Keratinocyte (primary cell): ENCODE results near the gene CNGA2. TPM values are rescaled to one million over a fixed set of nuclear protein-coding genes. Genes with fewer than 3 reads are reported as not detected.

ENCODE experiments used
- DNase-seq: peaks from one replicate; pipeline ENCODE4 v3.0.0-alpha.2; 2011; ENCODE audit warnings: low read depth, missing footprints, low spot score
- FAIRE-seq: peaks from 2 replicates; lab custom pipeline; 2011; peaks lifted over from hg19 to GRCh38; lab: Jason Lieb, UNC
- H2AFZ ChIP-seq: 2 replicates; pipeline ENCODE4 v1.6.0; 2012; ENCODE audit warnings: low read length, control low read depth, inconsistent platforms; ENCODE audit not compliant: control insufficient read depth
- H3K27ac ChIP-seq: 2 replicates; pipeline ENCODE4 v1.5.1; 2011; ENCODE audit warnings: low read length; ENCODE audit not compliant: control insufficient read depth, insufficient read depth
- H3K27me3 ChIP-seq: 3 replicates; pipeline ENCODE4 v1.6.0; 2011; ENCODE audit warnings: low read length; ENCODE audit not compliant: control insufficient read depth, insufficient read depth; ENCODE audit errors: extremely low read depth
- H3K36me3 ChIP-seq, 2 experiments: 2 replicates in 1 of 2; 3 replicates in 1 of 2; pipeline ENCODE4 v1.5.1; 2011; ENCODE audit warnings: low read length in 2 of 2, mild to moderate bottlenecking in 1 of 2; ENCODE audit not compliant: control insufficient read depth in 2 of 2, insufficient read depth in 2 of 2; ENCODE audit errors: extremely low read depth in 1 of 2
- H3K4me1 ChIP-seq: 3 replicates; pipeline ENCODE4 v1.5.1; 2011; ENCODE audit warnings: low read length; ENCODE audit not compliant: control insufficient read depth, insufficient read depth; ENCODE audit errors: extremely low read depth
- H3K4me2 ChIP-seq: 3 replicates; pipeline ENCODE4 v1.6.0; 2011; ENCODE audit warnings: low read depth, low read length; ENCODE audit not compliant: control insufficient read depth, insufficient read depth; ENCODE audit errors: extremely low read depth
- H3K4me3 ChIP-seq, 3 experiments: fragments of 200-600 bp in 1 of 3; sonication (generic) in 1 of 3; 2 replicates in 2 of 3; 3 replicates in 1 of 3; pipeline ENCODE4 v1.5.1; 2011 to 2016; ENCODE audit warnings: low read length in 3 of 3, mild to moderate bottlenecking in 3 of 3, control low read depth in 2 of 3, inconsistent platforms in 1 of 3, low read depth in 1 of 3, mixed read lengths in 1 of 3, mixed run types in 1 of 3, moderate library complexity in 1 of 3; ENCODE audit not compliant: control insufficient read depth in 2 of 3, insufficient read depth in 2 of 3; ENCODE audit errors: extremely low read depth in 1 of 3
- H3K79me2 ChIP-seq: 2 replicates; pipeline ENCODE4 v1.6.0; 2012; ENCODE audit warnings: low read length; ENCODE audit not compliant: control insufficient read depth, insufficient read depth
- H3K9ac ChIP-seq: 3 replicates; pipeline ENCODE4 v1.6.0; 2011; ENCODE audit warnings: low read length; ENCODE audit not compliant: control insufficient read depth, insufficient read depth; ENCODE audit errors: extremely low read depth
- H3K9me1 ChIP-seq: 3 replicates; pipeline ENCODE4 v1.6.0; 2011; ENCODE audit warnings: low read length; ENCODE audit not compliant: control insufficient read depth, insufficient read depth; ENCODE audit errors: extremely low read depth
- H3K9me3 ChIP-seq: 2 replicates; pipeline ENCODE4 v1.5.1; 2012; ENCODE audit warnings: low read depth, low read length; ENCODE audit not compliant: control insufficient read depth
- H4K20me1 ChIP-seq: 3 replicates; pipeline ENCODE4 v1.6.0; 2011; ENCODE audit warnings: low read length; ENCODE audit not compliant: control insufficient read depth, insufficient read depth; ENCODE audit errors: extremely low read depth
- CTCF ChIP-seq, 3 experiments: IDR thresholded peaks in 1 of 3; conservative IDR thresholded peaks in 1 of 3; optimal IDR thresholded peaks in 1 of 3; 2 replicates in 2 of 3; 3 replicates in 1 of 3; pipeline versions ENCODE3 to v1.5.1; 2011; ENCODE audit warnings: low read length in 3 of 3, mild to moderate bottlenecking in 3 of 3, moderate library complexity in 2 of 3, control low read depth in 1 of 3, inconsistent platforms in 1 of 3; ENCODE audit not compliant: insufficient read depth in 2 of 3; ENCODE audit errors: extremely low read depth in 1 of 3
- EZH2 ChIP-seq: IDR thresholded peaks from one replicate; pipeline ENCODE4 v1.6.1; 2012; ENCODE audit warnings: inconsistent platforms, mild to moderate bottlenecking, low read length, moderate library complexity
- dilution Hi-C: fragments of 300-500 bp; cut with MboI; formaldehyde crosslinking; loops from one replicate; pipeline ENCODE4 v1.7.0; 2020; ENCODE audit warnings: low sequenced_read_pairs; ENCODE audit not compliant: extremely low pct_ligation_motif_present
- polyA plus RNA-seq, 5 experiments: library from polyadenylated mRNA; depleted of rRNA in 3 of 5; stranded (reverse) in 3 of 5; stranded (forward) in 1 of 5; unstranded in 1 of 5; fragments of >200 nt; gene quantifications; 1 replicate in 1 of 5; 2 replicates in 3 of 5; 3 replicates in 1 of 5; pipeline versions ENCODE4 v1.2.1 to v1.2.3, GENCODE V29; 2011 to 2012; ENCODE audit warnings: missing spikeins in 2 of 5, low read depth in 1 of 5, low replicate concordance in 1 of 5

The CNGA2 gene
- polyA plus RNA-seq, 1 donor (not counting 4 experiments of a cell fraction or from before 2014, with no cell fraction given), result not detected

DNA sequence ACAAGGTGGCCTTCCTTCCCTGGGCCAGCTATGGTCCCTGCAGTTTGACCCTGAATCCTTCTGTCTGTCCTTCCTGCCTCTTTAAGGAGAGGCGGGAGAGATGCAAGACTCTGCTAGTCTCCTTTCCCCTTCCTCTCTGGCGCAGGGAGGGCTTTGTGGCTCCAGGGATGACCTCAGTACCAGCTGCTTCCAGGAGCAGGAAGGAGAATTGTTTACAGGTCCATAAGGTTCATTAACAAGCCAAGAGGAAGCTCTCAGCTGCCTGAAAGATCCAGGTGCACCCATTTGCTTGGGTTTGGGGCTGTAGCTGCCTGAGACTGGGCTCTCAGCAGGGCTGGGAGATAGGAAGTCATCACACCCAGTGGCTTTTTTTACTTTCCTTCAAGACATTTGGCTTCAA is 22.8 kb upstream of the CNGA2 start:
- Histone ChIP-seq H3K4me2 (no peak overlapping the region), H3K4me3 (no peak overlapping the region), H3K36me3 (no peaks in the 10 kb centered on the region), H3K79me2 (no peaks in the 10 kb centered on the region), H3K27ac (no peak overlapping the region), H4K20me1 (no peaks in the 10 kb centered on the region), H2AFZ (no peak overlapping the region), H3K9me3 (no peaks in the 10 kb centered on the region), H3K4me1 (no peaks in the 10 kb centered on the region), H3K9ac (no peak overlapping the region), H3K27me3 (no peaks in the 10 kb centered on the region), H3K9me1 (no peaks in the 10 kb centered on the region)
- DNase-seq (no peak), FAIRE-seq (no peak)
- no peak for TF ChIP-seq CTCF (optimal IDR thresholded peaks at IDR 0.05 in 1 of 3, IDR thresholded peaks at IDR 0.05 in 1 of 3, conservative IDR thresholded peaks at IDR 0.05 in 1 of 3; ENCODE audit: extremely low read depth in 1 of 3, insufficient read depth in 2 of 3, low read length in 3 of 3)
- TF ChIP-seq EZH2, result no peak
- dilution Hi-C loops, result no loop called here

GRCh38 chrX:151712253-151712652 is 22.3 kb upstream of the CNGA2 start:
- Histone ChIP-seq H3K9me1 (no peaks in the 10 kb centered on the region), H3K36me3 (no peaks in the 10 kb centered on the region), H3K27me3 (no peaks in the 10 kb centered on the region), H3K9me3 (no peaks in the 10 kb centered on the region), H3K4me3 (no peak overlapping the region), H2AFZ (no peak overlapping the region), H4K20me1 (no peaks in the 10 kb centered on the region), H3K9ac (no peak overlapping the region), H3K4me2 (no peak overlapping the region), H3K4me1 (no peaks in the 10 kb centered on the region), H3K27ac (no peak overlapping the region), H3K79me2 (no peaks in the 10 kb centered on the region)
- TF ChIP-seq CTCF (optimal IDR thresholded peaks at IDR 0.05 in 1 of 3, IDR thresholded peaks at IDR 0.05 in 1 of 3, conservative IDR thresholded peaks at IDR 0.05 in 1 of 3; ENCODE audit: extremely low read depth in 1 of 3, insufficient read depth in 2 of 3, low read length in 3 of 3), result no peak
- TF ChIP-seq EZH2, result no peak
- FAIRE-seq (no peak), DNase-seq (no peak)
- dilution Hi-C loops, result no loop called here
